Measurements from ENCODE around the gene NUDT9.
"Not testable (repeated sequence)": the region's sequence is repeated elsewhere in the genome, so short reads cannot be mapped to it uniquely, and the experiment has no call there.

NUDT9 gene

GRCh38 chr4:87409420-87409939 is 12.9 kb upstream of the NUDT9 start:
- DNase-seq (ENCODE audit: low spot score), result no peak

DNA sequence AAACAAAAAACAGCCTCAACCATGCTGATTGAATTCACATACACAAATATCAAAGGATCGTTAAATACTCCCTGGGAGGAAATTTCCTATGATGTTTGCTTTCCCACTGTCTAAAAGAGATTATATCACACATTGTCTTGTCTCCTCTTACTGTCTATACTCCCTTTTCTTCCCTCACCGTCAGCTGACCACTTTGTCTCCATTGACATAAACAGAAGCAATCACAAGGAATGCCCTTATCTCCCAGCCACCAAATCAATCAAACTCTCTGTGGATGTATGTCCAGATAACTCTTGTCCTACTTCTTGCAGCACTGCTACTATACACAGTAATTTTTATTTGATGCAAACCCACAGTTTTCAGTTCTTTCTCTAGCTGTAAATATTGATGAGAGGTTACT is 12.2 kb upstream of the NUDT9 start:
- DNase-seq (ENCODE audit: low spot score), result no peak

- DNase-seq (ENCODE audit: low spot score), result no peak
Measured at GRCh38 chr4:87410679-87411078, 11.7 kb upstream of the NUDT9 start.

DNA sequence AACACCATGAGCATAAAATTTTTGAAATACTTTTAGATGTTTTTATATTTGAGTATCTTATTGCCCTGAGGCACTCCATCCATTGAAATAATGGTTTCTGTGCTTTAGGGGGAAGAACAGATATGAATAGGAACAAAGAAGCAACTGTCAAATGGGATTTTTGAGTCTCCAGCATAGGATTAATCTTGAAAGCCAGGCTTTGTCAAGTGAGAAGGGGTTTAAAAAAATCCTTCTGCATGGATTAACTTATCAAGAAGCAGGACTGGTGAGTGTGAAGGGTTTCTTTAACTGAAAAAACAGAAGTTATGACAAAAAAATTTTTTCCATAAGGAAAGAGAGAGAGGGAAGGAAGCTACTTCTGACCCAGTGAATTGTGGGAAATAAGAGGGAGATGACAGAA is 7.6 kb upstream of the NUDT9 start:
- DNase-seq (ENCODE audit: low spot score), result no peak

DNA sequence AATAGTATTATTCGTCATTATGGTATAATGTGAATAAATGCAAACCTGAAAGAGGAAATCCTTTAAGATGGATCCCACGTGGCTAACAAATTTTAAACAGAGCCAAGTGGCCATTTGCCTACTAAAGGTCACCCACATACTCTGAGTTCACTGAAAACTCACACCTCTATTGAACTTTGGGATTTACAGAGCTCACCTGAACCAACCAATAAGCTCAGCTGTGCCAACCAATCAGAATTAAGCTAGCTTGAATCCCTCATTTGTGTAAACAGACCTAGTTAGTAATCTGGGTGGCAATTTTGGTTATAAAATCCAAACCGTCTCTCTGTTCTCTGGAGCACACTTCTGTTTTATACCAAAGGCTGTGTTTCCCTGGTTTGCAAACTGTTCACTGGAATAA is 5.4 kb upstream of the NUDT9 start:
- DNase-seq (ENCODE audit: low spot score), result no peak

- DNase-seq (ENCODE audit: low spot score), result not testable (repeated sequence)
Measured at GRCh38 chr4:87418410-87418809, 4.0 kb upstream of the NUDT9 start.

- peak; percentile 6 for DNase-seq (ENCODE audit: low spot score)
Measured at GRCh38 chr4:87419578-87420249, 2.7 kb upstream of the NUDT9 start.

- no peak for DNase-seq (ENCODE audit: low spot score)
Measured at GRCh38 chr4:87420276-87420830, 2.0 kb upstream of the NUDT9 start.

GRCh38 chr4:87423317-87424098 is 1.1 kb downstream of the NUDT9 start:
- peak; percentile 30 for DNase-seq (ENCODE audit: low spot score)

DNA sequence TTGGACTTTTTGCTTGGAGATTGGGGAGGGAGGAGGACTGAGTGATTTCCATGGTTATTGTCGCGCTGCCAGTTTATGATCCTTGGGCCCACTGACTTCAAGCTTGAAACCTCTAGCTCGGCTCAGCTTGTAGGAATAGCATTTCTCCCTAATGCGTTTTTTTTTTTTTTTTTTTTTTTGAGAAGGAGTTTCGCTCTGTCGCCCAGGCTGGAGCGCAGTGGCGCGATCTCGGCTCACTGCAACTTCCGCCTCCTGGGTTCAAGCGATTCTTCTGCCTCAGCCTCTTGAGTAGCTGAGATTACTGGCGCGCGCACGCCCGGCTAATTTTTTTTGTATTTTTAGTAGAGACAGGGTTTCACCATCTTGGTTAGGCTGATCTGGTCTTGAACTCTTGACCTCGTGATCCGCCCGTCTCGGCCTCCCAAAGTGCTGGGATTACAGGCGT is 1.7 kb downstream of the NUDT9 start:
- DNase-seq (ENCODE audit: low spot score), result peak; percentile 13

GRCh38 chr4:87425711-87426110 is 3.3 kb downstream of the NUDT9 start:
- peak; percentile 49 for DNase-seq (ENCODE audit: low spot score)

- no peak for DNase-seq (ENCODE audit: low spot score)
Measured at GRCh38 chr4:87426865-87427517, 4.6 kb downstream of the NUDT9 start.

DNA sequence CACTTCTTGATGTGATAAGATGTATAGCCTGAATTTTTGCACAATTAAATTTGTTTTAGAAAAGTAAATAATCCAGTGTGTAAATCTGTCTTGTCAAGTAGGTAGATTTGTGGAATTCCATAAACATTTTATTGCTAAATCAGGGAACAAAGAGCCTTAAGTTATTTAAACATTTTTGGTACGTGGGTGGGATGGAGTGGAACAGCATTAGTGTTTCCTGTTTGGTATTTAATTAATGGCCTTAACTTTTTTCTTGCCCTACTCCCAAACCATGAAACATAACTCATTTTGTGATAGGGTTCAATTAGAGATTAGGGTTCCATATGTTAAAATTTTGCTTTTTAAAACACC is 5.1 kb downstream of the NUDT9 start:
- DNase-seq (ENCODE audit: low spot score), result no peak

DNA sequence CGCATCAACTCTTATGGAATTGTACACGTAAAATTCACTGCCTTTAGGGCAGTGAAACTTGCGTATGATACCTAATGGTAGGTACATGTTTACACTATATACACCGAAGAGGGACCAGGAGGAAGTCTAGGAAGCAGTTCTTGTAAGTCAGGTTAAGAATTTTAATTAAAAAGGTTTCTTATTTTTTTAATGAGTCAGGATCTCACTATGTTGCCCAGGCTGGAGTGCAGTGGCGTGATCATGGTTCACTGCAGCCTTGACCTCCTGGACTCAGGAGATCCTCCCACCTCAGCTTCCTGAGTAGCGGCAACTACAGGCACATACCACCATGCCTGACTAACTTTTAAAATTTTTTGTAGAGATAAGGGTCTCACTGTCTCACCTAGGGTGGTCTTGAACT is 6.6 kb downstream of the NUDT9 start:
- peak; percentile 25 for DNase-seq (ENCODE audit: low spot score)

DNA sequence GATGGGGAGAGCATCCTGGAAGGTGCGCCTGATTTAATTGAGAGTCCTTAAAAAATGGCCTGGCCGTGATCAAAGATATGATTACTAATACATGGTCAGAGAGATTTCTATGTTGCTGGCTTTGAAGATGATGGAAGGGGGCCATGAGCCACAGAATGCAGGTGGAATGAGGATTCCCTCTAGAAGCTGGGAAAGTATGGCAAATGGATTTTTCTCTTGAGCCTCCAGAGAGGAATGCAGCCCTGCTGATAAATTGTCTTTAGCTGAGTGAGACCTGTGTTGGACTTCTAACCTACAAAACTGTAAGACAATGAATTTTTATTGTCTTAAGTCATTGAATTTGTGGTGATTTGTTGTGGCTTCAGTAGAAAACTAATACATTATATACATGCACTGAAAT is 7.7 kb downstream of the NUDT9 start:
- DNase-seq (ENCODE audit: low spot score), result no peak

DNA sequence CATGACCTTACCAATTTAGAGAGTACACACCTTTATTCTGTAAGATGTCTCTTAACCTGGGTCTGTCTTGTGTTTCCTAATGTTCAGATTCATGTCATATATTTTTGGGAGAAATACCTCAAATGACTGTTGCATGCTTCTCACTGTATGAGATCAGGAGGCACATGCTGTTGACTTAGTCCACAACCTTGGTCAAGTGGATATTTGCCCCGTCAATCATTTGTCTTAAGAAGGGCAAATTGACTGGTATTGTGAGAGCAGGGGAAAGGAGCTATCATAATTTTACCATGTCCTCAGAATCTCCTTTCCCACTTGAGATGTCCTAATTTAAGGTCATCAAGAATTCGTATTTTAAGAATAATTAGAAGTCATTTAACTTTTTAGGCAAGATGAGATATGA is 11.0 kb downstream of the NUDT9 start:
- no peak for DNase-seq (ENCODE audit: low spot score)

- DNase-seq (ENCODE audit: low spot score), result no peak
Measured at GRCh38 chr4:87442889-87443288, 20.5 kb downstream of the NUDT9 start.

- no peak for DNase-seq (ENCODE audit: low spot score)
Measured at GRCh38 chr4:87444741-87445140, 22.4 kb downstream of the NUDT9 start.

GRCh38 chr4:87445964-87446363 is 23.6 kb downstream of the NUDT9 start:
- DNase-seq (ENCODE audit: low spot score), result no peak

DNA sequence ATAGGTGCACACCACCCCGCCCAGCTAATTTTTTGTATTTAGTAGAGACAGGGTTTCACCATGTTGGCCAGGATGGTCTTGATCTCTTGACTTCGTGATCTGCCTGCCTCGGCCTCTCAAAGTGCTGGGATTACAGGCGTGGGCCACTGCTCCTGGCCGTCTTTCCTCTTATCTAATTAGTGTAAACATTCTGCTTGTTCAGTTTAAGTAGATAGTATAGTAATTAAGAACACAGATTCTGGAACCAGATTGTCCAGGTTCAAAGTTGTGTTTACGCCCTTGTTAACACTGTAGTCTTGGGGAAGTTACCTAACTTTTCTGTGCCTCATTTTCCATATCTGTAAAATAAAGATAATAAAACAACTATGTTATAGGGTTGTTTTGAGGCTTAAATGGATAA is 24.0 kb downstream of the NUDT9 start:
- not testable (repeated sequence) for DNase-seq (ENCODE audit: low spot score)

GRCh38 chr4:87451537-87451936 is 29.2 kb downstream of the NUDT9 start:
- DNase-seq (ENCODE audit: low spot score), result no peak

DNA sequence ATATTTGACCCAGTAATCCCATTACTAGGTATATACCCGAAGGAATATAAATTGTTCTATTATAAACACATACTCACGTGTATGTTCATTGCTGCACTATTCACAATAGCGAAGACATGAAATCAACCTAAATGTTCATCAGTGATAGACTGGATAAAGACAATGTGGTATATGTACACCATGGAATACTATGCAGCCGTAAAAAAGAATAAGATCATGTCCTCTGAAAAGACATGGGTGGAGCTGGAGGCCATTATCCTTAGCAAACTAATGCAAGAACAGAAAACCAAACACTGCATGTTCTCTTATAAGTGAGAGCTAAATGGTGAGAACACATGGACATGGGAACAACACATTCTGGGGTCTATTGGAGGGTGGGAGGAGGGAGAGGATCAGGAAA is 36.5 kb downstream of the NUDT9 start:
- DNase-seq (ENCODE audit: low spot score), result no peak

- DNase-seq (ENCODE audit: low spot score), result no peak
Measured at GRCh38 chr4:87461281-87461700, 38.9 kb downstream of the NUDT9 start.
